PC-9 (cell line): ENCODE measurements around the gene FCMR. TPM values are rescaled to one million over a fixed set of nuclear protein-coding genes. Genes with fewer than 3 reads are reported as not detected.

Source experiments
- BruUV-seq: library from RNA; stranded (reverse); fragments of 400-500 nt; replicated peaks from 2 replicates; lab custom pipeline; 2021; lab: Mats Ljungman, UMichigan
- CTCF ChIA-PET: fragments of 300-600 bp; sonication (Branson Sonifier 250); formaldehyde crosslinking; loops from one replicate; lab custom pipeline; 2022; ENCODE audit warnings: antibody characterized with exemption; lab: Charles Lee
- POLR2A ChIA-PET: fragments of 300-600 bp; sonication (Branson Sonifier 250); formaldehyde crosslinking; loops from one replicate; lab custom pipeline; 2022; ENCODE audit warnings: antibody characterized with exemption; ENCODE audit not compliant: unreplicated experiment; lab: Charles Lee
- DNase-seq, 2 experiments: peaks; one replicate each; pipeline versions ENCODE4 v3.0.0 to v3.0.0-alpha.2; 2015 to 2022; ENCODE audit warnings: mixed read lengths in 1 of 2
- H2AFZ ChIP-seq: fragments of 200-600 bp; sonication (generic); 2 replicates; pipeline ENCODE4 v1.8.1; 2017; ENCODE audit warnings: antibody characterized with exemption
- H3F3A ChIP-seq: fragments of 200-600 bp; sonication (generic); 2 replicates; pipeline ENCODE4 v1.8.1; 2017; ENCODE audit warnings: antibody characterized with exemption, mild to moderate bottlenecking, low read depth; ENCODE audit not compliant: insufficient read depth
- H3K27ac ChIP-seq: fragments of 200-600 bp; sonication (generic); 2 replicates; pipeline ENCODE4 v1.6.1; 2016; ENCODE audit warnings: mixed run types
- H3K27me3 ChIP-seq: fragments of 200-600 bp; sonication (generic); 2 replicates; pipeline ENCODE4 v1.6.1; 2016; ENCODE audit warnings: low read depth, mixed run types; ENCODE audit not compliant: insufficient read depth
- H3K36me3 ChIP-seq: fragments of 200-600 bp; sonication (generic); 2 replicates; pipeline ENCODE4 v1.6.1; 2016; ENCODE audit warnings: low read depth, mixed run types
- H3K4me1 ChIP-seq: fragments of 200-600 bp; sonication (generic); replicated peaks from 2 replicates; pipeline ENCODE4 v1.6.1; 2016; ENCODE audit warnings: mixed run types; ENCODE audit not compliant: insufficient read depth
- H3K4me2 ChIP-seq: fragments of 200-600 bp; sonication (generic); 2 replicates; pipeline ENCODE4 v1.6.1; 2017; ENCODE audit warnings: mixed run types
- H3K4me3 ChIP-seq: fragments of 200-600 bp; sonication (generic); 2 replicates; pipeline ENCODE4 v1.6.1; 2016; ENCODE audit warnings: mixed run types
- H3K79me2 ChIP-seq: fragments of 200-600 bp; sonication (generic); 2 replicates; pipeline ENCODE4 v1.6.1; 2017; ENCODE audit warnings: low read depth, mixed run types
- H3K9me2 ChIP-seq: fragments of 200-600 bp; sonication (generic); 2 replicates; pipeline ENCODE4 v1.8.1; 2017; ENCODE audit warnings: mild to moderate bottlenecking; ENCODE audit not compliant: insufficient read depth
- H3K9me3 ChIP-seq: fragments of 200-600 bp; sonication (generic); 2 replicates; pipeline ENCODE4 v1.8.1; 2016; ENCODE audit warnings: low read depth; ENCODE audit not compliant: insufficient read depth
- H4K20me1 ChIP-seq: fragments of 200-600 bp; sonication (generic); 2 replicates; pipeline ENCODE4 v1.8.1; 2017; ENCODE audit not compliant: insufficient read depth
- CTCF ChIP-seq: fragments of 200-600 bp; sonication (generic); conservative IDR thresholded peaks from 2 replicates; pipeline ENCODE4 v1.6.1; 2017; ENCODE audit warnings: mixed run types, antibody characterized with exemption, mild to moderate bottlenecking, moderate library complexity
- EZH2 ChIP-seq: fragments of 200-600 bp; sonication (generic); IDR thresholded peaks from 2 replicates; pipeline ENCODE4 v1.8.0; 2017; ENCODE audit warnings: antibody characterized with exemption, low read depth
- intact Hi-C: fragments of 100-400 bp; cut with micrococcal nuclease; formaldehyde crosslinking; loops from one replicate; pipeline ENCODE4 v1.10.0; 2022; ENCODE audit not compliant: unreplicated experiment
- total RNA-seq: library from RNA; stranded (reverse); gene quantifications from 2 replicates; pipeline ENCODE4 v1.2.3, GENCODE V29; 2021

The FCMR gene
- total RNA-seq, 1 experiment from 2014 or later: 1.2 TPM

- no peaks in the 10 kb centered on the region for H3F3A ChIP-seq
- no peaks in the 10 kb centered on the region for H3K79me2 ChIP-seq
- H3K36me3 ChIP-seq: no peaks in the 10 kb centered on the region
- no peak overlapping the region for H3K4me2 ChIP-seq
- H3K9me2 ChIP-seq: no peaks in the 10 kb centered on the region
- no peaks in the 10 kb centered on the region for H3K27me3 ChIP-seq
- intact Hi-C loops: no loop called here
- H4K20me1 ChIP-seq: no peaks in the 10 kb centered on the region
- ChIA-PET CTCF (no interaction called here), POLR2A (no interaction called here)
- no TSS peak for BruUV-seq
- no peak for DNase-seq
- TF ChIP-seq CTCF (no peak), EZH2 (no peak)
- H3K4me3 ChIP-seq: no peak overlapping the region
- no peak overlapping the region for H3K27ac ChIP-seq
- no peak overlapping the region for H2AFZ ChIP-seq
- no peaks in the 10 kb centered on the region for H3K4me1 ChIP-seq
- no peaks in the 10 kb centered on the region for H3K9me3 ChIP-seq
Observed at GRCh38 chr1:206916000-206916709, 5.6 kb downstream of the FCMR start.

GRCh38 chr1:206915030-206915735 is 6.6 kb downstream of the FCMR start:
- intact Hi-C loops: no loop called here
- H4K20me1 ChIP-seq: no peaks in the 10 kb centered on the region
- no peak overlapping the region for H3K4me2 ChIP-seq
- no peak overlapping the region for H2AFZ ChIP-seq
- H3K36me3 ChIP-seq: no peaks in the 10 kb centered on the region
- ChIA-PET CTCF (no interaction called here), POLR2A (no interaction called here)
- no peaks in the 10 kb centered on the region for H3K27me3 ChIP-seq
- TF ChIP-seq CTCF: no peak
- no peak for TF ChIP-seq EZH2
- no TSS peak for BruUV-seq
- H3F3A ChIP-seq: peaks cover 8% of the 10 kb centered on the region; the same call in 1 of the 2 replicates
- H3K9me2 ChIP-seq: no peaks in the 10 kb centered on the region
- no peak overlapping the region for H3K27ac ChIP-seq
- no peaks in the 10 kb centered on the region for H3K79me2 ChIP-seq
- no peaks in the 10 kb centered on the region for H3K4me1 ChIP-seq
- H3K4me3 ChIP-seq: no peak overlapping the region
- no peak for DNase-seq
- no peaks in the 10 kb centered on the region for H3K9me3 ChIP-seq

GRCh38 chr1:206913766-206914537 is 7.8 kb downstream of the FCMR start:
- peaks cover under 1% of the 10 kb centered on the region for H3K4me1 ChIP-seq
- no peak overlapping the region for H3K4me2 ChIP-seq
- H3K9me2 ChIP-seq: no peaks in the 10 kb centered on the region
- no TSS peak for BruUV-seq
- no peak overlapping the region for H2AFZ ChIP-seq
- no peaks in the 10 kb centered on the region for H3K36me3 ChIP-seq
- H3K79me2 ChIP-seq: no peaks in the 10 kb centered on the region
- H3K27me3 ChIP-seq: no peaks in the 10 kb centered on the region
- no peak overlapping the region for H3K27ac ChIP-seq
- POLR2A ChIA-PET: no interaction called here
- H3F3A ChIP-seq: peaks cover 13% of the 10 kb centered on the region; the same call in 1 of the 2 replicates
- H3K4me3 ChIP-seq: no peak overlapping the region
- CTCF ChIA-PET: no interaction called here
- H3K9me3 ChIP-seq: no peaks in the 10 kb centered on the region
- no peak for TF ChIP-seq CTCF
- TF ChIP-seq EZH2: no peak
- no peaks in the 10 kb centered on the region for H4K20me1 ChIP-seq
- intact Hi-C loops: loop anchor here (2.0 to 5.0 kb wide), 10 partner anchors 69 to 583 kb away; partner anchors contain the start of gene CR1
- no peak for DNase-seq
